Measurements from ENCODE around the gene C2orf68. TPM values are rescaled to one million over a fixed set of nuclear protein-coding genes. Genes with fewer than 3 reads are reported as not detected.
A peak's percentile ranks its signal among the peaks of the same experiment; 100 is the strongest.

Gene C2orf68
- total and polyA plus RNA-seq, 2 of the 13 experiments (the other 11 are each of a cell fraction or from before 2014, with no cell fraction given) = 47.1 to 77.4 TPM

- peak; percentile 68 for TF ChIP-seq ARID3A (IDR thresholded peaks at IDR 0.05; ENCODE audit: low read depth, low read length)
- TF ChIP-seq HHEX (CRISPR knock-in tag; IDR thresholded peaks at IDR 0.05) = no peak
- TF ChIP-seq FOSL1 (CRISPR knock-in tag; IDR thresholded peaks at IDR 0.05; ENCODE audit: borderline replicate concordance) = peak; percentile 92
- TF ChIP-seq JARID2 (CRISPR knock-in tag; IDR thresholded peaks at IDR 0.05; ENCODE audit: insufficient replicate concordance) = peak; percentile 8
- no peak for TF ChIP-seq SP1 (IDR thresholded peaks at IDR 0.05)
- TF ChIP-seq SP1 (CRISPR knock-in tag; IDR thresholded peaks at IDR 0.05) = 0 out of 2 replicates have a peak, but pooled peaks have one; percentile 29
- TF ChIP-seq ADNP (CRISPR knock-in tag; IDR thresholded peaks at IDR 0.05) = 0 out of 2 replicates have a peak, but pooled peaks have one; percentile 19
- TF ChIP-seq TRIM24 (CRISPR knock-in tag; IDR thresholded peaks at IDR 0.05) = no peak
- no peak for TF ChIP-seq SMARCE1 (IDR thresholded peaks at IDR 0.05; ENCODE audit: borderline replicate concordance)
- no peak for TF ChIP-seq MAFG (CRISPR knock-in tag; IDR thresholded peaks at IDR 0.05)
- TF ChIP-seq, protein P1, sequence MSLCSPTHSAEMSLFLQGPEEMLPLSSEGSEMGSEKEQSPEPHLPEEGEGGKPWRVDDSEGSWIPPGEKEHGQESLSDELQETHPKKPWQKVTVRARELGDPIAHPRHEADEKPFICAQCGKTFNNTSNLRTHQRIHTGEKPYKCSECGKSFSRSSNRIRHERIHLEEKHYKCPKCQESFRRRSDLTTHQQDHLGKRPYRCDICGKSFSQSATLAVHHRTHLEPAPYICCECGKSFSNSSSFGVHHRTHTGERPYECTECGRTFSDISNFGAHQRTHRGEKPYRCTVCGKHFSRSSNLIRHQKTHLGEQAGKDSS (CRISPR knock-in tag; IDR thresholded peaks at IDR 0.05; ENCODE audit: borderline replicate concordance, low read depth) = 0 out of 2 replicates have a peak, but pooled peaks have one; percentile 49
- TF ChIP-seq MYC (CRISPR knock-in tag; IDR thresholded peaks at IDR 0.05; ENCODE audit: borderline replicate concordance) = no peak
- no peak for TF ChIP-seq ZMYM4 (CRISPR knock-in tag; IDR thresholded peaks at IDR 0.05)
- TF ChIP-seq ZNF275 (CRISPR knock-in tag; IDR thresholded peaks at IDR 0.05; ENCODE audit: borderline replicate concordance) = 0 out of 2 replicates have a peak, but pooled peaks have one; percentile 1
- peak; percentile 99 for TF ChIP-seq TEAD3 (CRISPR knock-in tag; optimal IDR thresholded peaks at IDR 0.05; ENCODE audit: borderline replicate concordance)
- TF ChIP-seq, protein P2, sequence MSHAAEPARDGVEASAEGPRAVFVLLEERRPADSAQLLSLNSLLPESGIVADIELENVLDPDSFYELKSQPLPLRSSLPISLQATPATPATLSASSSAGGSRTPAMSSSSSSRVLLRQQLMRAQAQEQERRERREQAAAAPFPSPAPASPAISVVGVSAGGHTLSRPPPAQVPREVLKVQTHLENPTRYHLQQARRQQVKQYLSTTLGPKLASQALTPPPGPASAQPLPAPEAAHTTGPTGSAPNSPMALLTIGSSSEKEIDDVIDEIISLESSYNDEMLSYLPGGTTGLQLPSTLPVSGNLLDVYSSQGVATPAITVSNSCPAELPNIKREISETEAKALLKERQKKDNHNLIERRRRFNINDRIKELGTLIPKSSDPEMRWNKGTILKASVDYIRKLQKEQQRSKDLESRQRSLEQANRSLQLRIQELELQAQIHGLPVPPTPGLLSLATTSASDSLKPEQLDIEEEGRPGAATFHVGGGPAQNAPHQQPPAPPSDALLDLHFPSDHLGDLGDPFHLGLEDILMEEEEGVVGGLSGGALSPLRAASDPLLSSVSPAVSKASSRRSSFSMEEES (CRISPR knock-in tag; IDR thresholded peaks at IDR 0.05) = peak; percentile 58; the same call in 1 of the 2 replicates
- TF ChIP-seq WIZ (CRISPR knock-in tag; IDR thresholded peaks at IDR 0.05) = 0 out of 2 replicates have a peak, but pooled peaks have one; percentile 78
- TF ChIP-seq XRCC5 (optimal IDR thresholded peaks at IDR 0.05; ENCODE audit: low read length) = peak; percentile 78
- peak; percentile 98 for TF ChIP-seq ETV6 (CRISPR knock-in tag; conservative IDR thresholded peaks at IDR 0.05)
- peak; percentile 16; the same call in 1 of the 2 replicates for TF ChIP-seq GATA4 (IDR thresholded peaks at IDR 0.05; ENCODE audit: borderline replicate concordance, low read depth)
- TF ChIP-seq, protein P3, sequence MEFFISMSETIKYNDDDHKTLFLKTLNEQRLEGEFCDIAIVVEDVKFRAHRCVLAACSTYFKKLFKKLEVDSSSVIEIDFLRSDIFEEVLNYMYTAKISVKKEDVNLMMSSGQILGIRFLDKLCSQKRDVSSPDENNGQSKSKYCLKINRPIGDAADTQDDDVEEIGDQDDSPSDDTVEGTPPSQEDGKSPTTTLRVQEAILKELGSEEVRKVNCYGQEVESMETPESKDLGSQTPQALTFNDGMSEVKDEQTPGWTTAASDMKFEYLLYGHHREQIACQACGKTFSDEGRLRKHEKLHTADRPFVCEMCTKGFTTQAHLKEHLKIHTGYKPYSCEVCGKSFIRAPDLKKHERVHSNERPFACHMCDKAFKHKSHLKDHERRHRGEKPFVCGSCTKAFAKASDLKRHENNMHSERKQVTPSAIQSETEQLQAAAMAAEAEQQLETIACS (CRISPR knock-in tag; IDR thresholded peaks at IDR 0.05) = 0 out of 2 replicates have a peak, but pooled peaks have one; percentile 3
- no peak; the same call in 1 of the 2 replicates for TF ChIP-seq JUNB (CRISPR knock-in tag; IDR thresholded peaks at IDR 0.05; ENCODE audit: borderline replicate concordance)
- no peak; the same call in 1 of the 2 replicates for TF ChIP-seq JDP2 (CRISPR knock-in tag; IDR thresholded peaks at IDR 0.05; ENCODE audit: borderline replicate concordance)
Measured at GRCh38 chr2:85584857-85585780, 26.7 kb downstream of the C2orf68 start (continued).
